ENCODE results near the gene S100G.

GRCh38 chrX:16687514-16687913, 37.6 kb downstream of the S100G start:
- TF ChIP-seq CTCF (IDR thresholded peaks at IDR 0.05) (no peak), POLR2A (IDR thresholded peaks at IDR 0.05) (no peak)

Data from body of pancreas (tissue), 4 donors.